ENCODE measurements around the gene TMOD1. TPM values are rescaled to one million over a fixed set of nuclear protein-coding genes. Genes with fewer than 3 reads are reported as not detected.

TMOD1 gene
- total RNA-seq, 2 donors from 2014 or later: 44.0 to 77.6 TPM

GRCh38 chr9:97527626-97528528 is 26.4 kb downstream of the TMOD1 start:
- Histone ChIP-seq H3K9me3 (no peaks in the 10 kb centered on the region), H3K4me1 (ENCODE audit: control insufficient read depth in 1 of 2, low read depth in 2 of 2) (peaks cover 7 to 22% of the 10 kb centered on the region in 2 donors), H3K27ac (peak overlapping the region; percentile 24 to 66), H3K4me3 (no peak overlapping the region), H3K27me3 (replicated peaks; ENCODE audit: insufficient read depth) (no peaks in the 10 kb centered on the region), H3K36me3 (peaks cover 25% of the 10 kb centered on the region)
- DNase-seq (ENCODE audit: low spot score): no peak
- ATAC-seq (ENCODE audit: insufficient number of reproducible peaks, low FRiP score, low read depth): no peak
- no peak for TF ChIP-seq CTCF (IDR thresholded peaks at IDR 0.05)

GRCh38 chr9:97528529-97529230 is 27.2 kb downstream of the TMOD1 start:
- no peak for DNase-seq (ENCODE audit: low spot score)
- ATAC-seq (ENCODE audit: insufficient number of reproducible peaks, low FRiP score, low read depth): no peak
- no peaks in the 10 kb centered on the region for H3K9me3 ChIP-seq
- TF ChIP-seq CTCF (IDR thresholded peaks at IDR 0.05): no peak
- H3K27ac ChIP-seq: peak overlapping the region; percentile 43 to 66
- peaks cover 30% of the 10 kb centered on the region for H3K36me3 ChIP-seq
- H3K4me3 ChIP-seq: no peak overlapping the region
- H3K27me3 ChIP-seq (replicated peaks; ENCODE audit: insufficient read depth): no peaks in the 10 kb centered on the region
- H3K4me1 ChIP-seq (ENCODE audit: control insufficient read depth in 1 of 2, low read depth in 2 of 2): peaks cover 7 to 22% of the 10 kb centered on the region in 2 donors

GRCh38 chr9:97529363-97530076 is 28.1 kb downstream of the TMOD1 start:
- Histone ChIP-seq H3K27me3 (replicated peaks; ENCODE audit: insufficient read depth) (no peaks in the 10 kb centered on the region), H3K9me3 (peaks cover 5% of the 10 kb centered on the region), H3K27ac (peak overlapping the region; percentile 43 to 66), H3K4me3 (no peak overlapping the region), H3K36me3 (peaks cover 28% of the 10 kb centered on the region), H3K4me1 (ENCODE audit: control insufficient read depth in 1 of 2, low read depth in 2 of 2) (peaks cover 7 to 22% of the 10 kb centered on the region in 2 donors)
- DNase-seq (ENCODE audit: low spot score): no peak
- TF ChIP-seq CTCF (IDR thresholded peaks at IDR 0.05): no peak
- peak; percentile 56 for ATAC-seq (ENCODE audit: insufficient number of reproducible peaks, low FRiP score, low read depth)

- peaks cover 8% of the 10 kb centered on the region for H3K36me3 ChIP-seq
- H3K27ac ChIP-seq: no peak overlapping the region
- H3K4me3 ChIP-seq: no peak overlapping the region
- DNase-seq (ENCODE audit: low spot score) (no peak), ATAC-seq (ENCODE audit: insufficient number of reproducible peaks, low FRiP score, low read depth) (no peak)
- peaks cover 13 to 38% of the 10 kb centered on the region in 2 donors for H3K4me1 ChIP-seq (ENCODE audit: control insufficient read depth in 1 of 2, low read depth in 2 of 2)
- no peaks in the 10 kb centered on the region for H3K27me3 ChIP-seq (replicated peaks; ENCODE audit: insufficient read depth)
- H3K9me3 ChIP-seq: peaks cover 5% of the 10 kb centered on the region
- no peak for TF ChIP-seq CTCF (IDR thresholded peaks at IDR 0.05)
Observed at GRCh38 chr9:97531888-97532376, 30.5 kb downstream of the TMOD1 start.
